ENCODE data around the gene POLR2L.

DNA sequence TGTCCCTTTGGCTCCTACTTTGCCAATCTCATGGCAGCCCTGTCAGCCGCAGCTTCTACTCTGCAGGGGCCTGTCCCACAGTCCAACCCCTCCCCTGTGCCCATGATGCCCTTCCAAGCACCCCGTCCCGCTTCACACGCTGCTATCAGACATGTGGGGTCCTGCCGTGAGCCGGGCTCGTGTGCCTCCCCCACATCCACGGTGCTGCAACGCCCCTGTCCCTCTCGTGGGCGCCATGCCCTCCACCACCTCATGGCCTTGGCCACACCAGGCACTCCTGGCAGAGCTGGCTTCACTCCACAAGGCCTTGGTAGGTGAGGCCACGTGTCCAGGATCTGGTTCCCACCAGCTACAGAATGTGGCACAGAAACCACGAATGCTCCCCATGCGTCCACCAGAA is 45.3 kb upstream of the POLR2L start:
- TF ChIP-seq, protein P1, sequence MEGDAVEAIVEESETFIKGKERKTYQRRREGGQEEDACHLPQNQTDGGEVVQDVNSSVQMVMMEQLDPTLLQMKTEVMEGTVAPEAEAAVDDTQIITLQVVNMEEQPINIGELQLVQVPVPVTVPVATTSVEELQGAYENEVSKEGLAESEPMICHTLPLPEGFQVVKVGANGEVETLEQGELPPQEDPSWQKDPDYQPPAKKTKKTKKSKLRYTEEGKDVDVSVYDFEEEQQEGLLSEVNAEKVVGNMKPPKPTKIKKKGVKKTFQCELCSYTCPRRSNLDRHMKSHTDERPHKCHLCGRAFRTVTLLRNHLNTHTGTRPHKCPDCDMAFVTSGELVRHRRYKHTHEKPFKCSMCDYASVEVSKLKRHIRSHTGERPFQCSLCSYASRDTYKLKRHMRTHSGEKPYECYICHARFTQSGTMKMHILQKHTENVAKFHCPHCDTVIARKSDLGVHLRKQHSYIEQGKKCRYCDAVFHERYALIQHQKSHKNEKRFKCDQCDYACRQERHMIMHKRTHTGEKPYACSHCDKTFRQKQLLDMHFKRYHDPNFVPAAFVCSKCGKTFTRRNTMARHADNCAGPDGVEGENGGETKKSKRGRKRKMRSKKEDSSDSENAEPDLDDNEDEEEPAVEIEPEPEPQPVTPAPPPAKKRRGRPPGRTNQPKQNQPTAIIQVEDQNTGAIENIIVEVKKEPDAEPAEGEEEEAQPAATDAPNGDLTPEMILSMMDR (IDR thresholded peaks at IDR 0.05): no peak
- no peak for TF ChIP-seq POLR2A (IDR thresholded peaks at IDR 0.05)

Data from adrenal gland (tissue), 5 donors.